ENCODE data around the gene SEMA3F.
A peak's percentile ranks its signal among the peaks of the same experiment; 100 is the strongest.

The SEMA3F gene

GRCh38 chr3:50170689-50171088 is 15.6 kb downstream of the SEMA3F start:
- TF ChIP-seq MAX (IDR thresholded peaks at IDR 0.05): no peak

- TF ChIP-seq NFIC (IDR thresholded peaks at IDR 0.05) (0 out of 2 replicates have a peak, but pooled peaks have one; percentile 12), CREB1 (IDR thresholded peaks at IDR 0.05; ENCODE audit: low read depth) (no peak)
Measured at GRCh38 chr3:50171540-50172301, 16.6 kb downstream of the SEMA3F start.

GRCh38 chr3:50172626-50173220 is 17.6 kb downstream of the SEMA3F start:
- no peak for TF ChIP-seq EP300 (IDR thresholded peaks at IDR 0.05; ENCODE audit: borderline replicate concordance)
- TF ChIP-seq CEBPB (IDR thresholded peaks at IDR 0.05): no peak
- no peak for TF ChIP-seq NFIC (IDR thresholded peaks at IDR 0.05)
- TF ChIP-seq TEAD4 (IDR thresholded peaks at IDR 0.05): no peak
- TF ChIP-seq CREB1 (IDR thresholded peaks at IDR 0.05; ENCODE audit: low read depth): no peak
- no peak for TF ChIP-seq EGR1 (IDR thresholded peaks at IDR 0.05)
- no peak for TF ChIP-seq ZBTB7A (IDR thresholded peaks at IDR 0.05; ENCODE audit: low read depth)
- TF ChIP-seq TAF1 (IDR thresholded peaks at IDR 0.05; ENCODE audit: low read depth): no peak
- TF ChIP-seq YY1 (IDR thresholded peaks at IDR 0.05; ENCODE audit: low read depth): no peak
- no peak for TF ChIP-seq RAD21 (IDR thresholded peaks at IDR 0.05; ENCODE audit: low read depth)
- TF ChIP-seq REST (IDR thresholded peaks at IDR 0.05; ENCODE audit: low read depth): no peak
- no peak for TF ChIP-seq TCF12 (IDR thresholded peaks at IDR 0.05; ENCODE audit: low read depth)

- TF ChIP-seq ZBTB7A (IDR thresholded peaks at IDR 0.05; ENCODE audit: low read depth) (0 out of 2 replicates have a peak, but pooled peaks have one; percentile 6), EP300 (IDR thresholded peaks at IDR 0.05; ENCODE audit: borderline replicate concordance) (no peak), NFIC (IDR thresholded peaks at IDR 0.05) (no peak), FOXM1 (IDR thresholded peaks at IDR 0.05; ENCODE audit: borderline replicate concordance, low read depth) (no peak), TEAD4 (IDR thresholded peaks at IDR 0.05) (no peak), CREB1 (IDR thresholded peaks at IDR 0.05; ENCODE audit: low read depth) (no peak), RAD21 (IDR thresholded peaks at IDR 0.05; ENCODE audit: low read depth) (no peak; the same call in 1 of the 2 replicates)
Measured at GRCh38 chr3:50173685-50174516, 18.8 kb downstream of the SEMA3F start.

GRCh38 chr3:50174517-50174895 is 19.4 kb downstream of the SEMA3F start:
- TF ChIP-seq FOXM1 (IDR thresholded peaks at IDR 0.05; ENCODE audit: borderline replicate concordance, low read depth): no peak
- no peak for TF ChIP-seq TEAD4 (IDR thresholded peaks at IDR 0.05)
- no peak for TF ChIP-seq REST (IDR thresholded peaks at IDR 0.05; ENCODE audit: low read depth)
- no peak for TF ChIP-seq EP300 (IDR thresholded peaks at IDR 0.05; ENCODE audit: borderline replicate concordance)
- no peak for TF ChIP-seq RAD21 (IDR thresholded peaks at IDR 0.05; ENCODE audit: low read depth)
- TF ChIP-seq ZBTB7A (IDR thresholded peaks at IDR 0.05; ENCODE audit: low read depth): no peak
- no peak for TF ChIP-seq YY1 (IDR thresholded peaks at IDR 0.05; ENCODE audit: low read depth)
- TF ChIP-seq EGR1 (IDR thresholded peaks at IDR 0.05): no peak
- TF ChIP-seq TCF12 (IDR thresholded peaks at IDR 0.05; ENCODE audit: low read depth): no peak
- TF ChIP-seq CEBPB (IDR thresholded peaks at IDR 0.05): no peak
- TF ChIP-seq CREB1 (IDR thresholded peaks at IDR 0.05; ENCODE audit: low read depth): no peak
- TF ChIP-seq MAX (IDR thresholded peaks at IDR 0.05): no peak
- no peak for TF ChIP-seq USF1 (IDR thresholded peaks at IDR 0.05)
- no peak for TF ChIP-seq NFIC (IDR thresholded peaks at IDR 0.05)
- TF ChIP-seq TAF1 (IDR thresholded peaks at IDR 0.05; ENCODE audit: low read depth): no peak

GRCh38 chr3:50174947-50175524 is 19.9 kb downstream of the SEMA3F start:
- TF ChIP-seq FOXM1 (IDR thresholded peaks at IDR 0.05; ENCODE audit: borderline replicate concordance, low read depth) (no peak), YY1 (IDR thresholded peaks at IDR 0.05; ENCODE audit: low read depth) (no peak), CREB1 (IDR thresholded peaks at IDR 0.05; ENCODE audit: low read depth) (no peak), RAD21 (IDR thresholded peaks at IDR 0.05; ENCODE audit: low read depth) (peak; percentile 28; the same call in 1 of the 2 replicates)
